Smooth muscle cell (in vitro differentiated cells): Measurements from ENCODE around the gene FUS. TPM values are rescaled to one million over a fixed set of nuclear protein-coding genes. Genes with fewer than 3 reads are reported as not detected.

Experiments used
- DNase-seq: peaks from one replicate; lab custom pipeline; 2025; ENCODE audit not compliant: unreplicated experiment; lab: John Stamatoyannopoulos, UW
- H2AFZ ChIP-seq: fragments of 200-600 bp; sonication (generic); 2 replicates; pipeline ENCODE4 v1.6.0; 2016; ENCODE audit warnings: antibody characterized with exemption, low read depth, mild to moderate bottlenecking
- H3F3A ChIP-seq: fragments of 200-600 bp; sonication (generic); 2 replicates; pipeline ENCODE4 v1.6.0; 2017; ENCODE audit warnings: antibody characterized with exemption, low read depth
- H3K27ac ChIP-seq: fragments of 200-600 bp; sonication (generic); 2 replicates; pipeline ENCODE4 v1.5.1; 2016; ENCODE audit warnings: low read depth, mild to moderate bottlenecking
- H3K27me3 ChIP-seq: fragments of 200-600 bp; sonication (generic); 2 replicates; pipeline ENCODE4 v1.6.1; 2016; ENCODE audit warnings: low read depth, mild to moderate bottlenecking
- H3K36me3 ChIP-seq: fragments of 200-600 bp; sonication (generic); 2 replicates; pipeline ENCODE4 v1.5.1; 2016; ENCODE audit warnings: low read depth
- H3K4me1 ChIP-seq: fragments of 200-600 bp; sonication (generic); 2 replicates; pipeline ENCODE4 v1.5.1; 2016; ENCODE audit warnings: low read depth
- H3K4me2 ChIP-seq: fragments of 200-600 bp; sonication (generic); 2 replicates; pipeline ENCODE4 v1.6.0; 2016; ENCODE audit warnings: mild to moderate bottlenecking
- H3K4me3 ChIP-seq: fragments of 200-600 bp; sonication (generic); 2 replicates; pipeline ENCODE4 v1.5.1; 2016; ENCODE audit warnings: mild to moderate bottlenecking
- H3K79me2 ChIP-seq: fragments of 200-600 bp; sonication (generic); 2 replicates; pipeline ENCODE4 v1.6.0; 2016; ENCODE audit warnings: low read depth, mild to moderate bottlenecking
- H3K9ac ChIP-seq: fragments of 200-600 bp; sonication (generic); 2 replicates; pipeline ENCODE4 v1.6.0; 2016; ENCODE audit warnings: low read depth
- H3K9me3 ChIP-seq: fragments of 200-600 bp; sonication (generic); replicated peaks from 2 replicates; pipeline ENCODE4 v1.5.1; 2016; ENCODE audit warnings: low read depth
- H4K20me1 ChIP-seq: fragments of 200-600 bp; sonication (generic); 2 replicates; pipeline ENCODE4 v1.6.0; 2016; ENCODE audit warnings: low read depth
- CTCF ChIP-seq: fragments of 200-600 bp; sonication (generic); IDR thresholded peaks from 2 replicates; pipeline ENCODE4 v1.5.1; 2017; ENCODE audit warnings: borderline replicate concordance, mild to moderate bottlenecking, antibody characterized with exemption; ENCODE audit not compliant: insufficient read depth, poor library complexity, severe bottlenecking
- WGBS: methylation state at CpG from one replicate; pipeline ENCODE4 v1.1.7; 2016; ENCODE audit warnings: low lambda C conversion rate; 5-methylcytosine and 5-hydroxymethylcytosine counted together
- polyA plus RNA-seq: library from polyadenylated mRNA; unstranded; fragments of >200 nt; fragmentation: Nextera tagmentation; extraction: Ambion mirVana; gene quantifications from 2 replicates; pipeline ENCODE4 v1.2.1, GENCODE V29; 2016
- total RNA-seq: library from RNA; depleted of rRNA; stranded (reverse); fragments of >200 nt; gene quantifications from 2 replicates; pipeline ENCODE4 v1.2.3, GENCODE V29; 2014

The FUS gene
- total and polyA plus RNA-seq, 2 experiments from 2014 or later: 58.6 to 225 TPM

- Histone ChIP-seq H2AFZ (no peak overlapping the region), H3K4me1 (no peaks in the 10 kb centered on the region), H4K20me1 (no peaks in the 10 kb centered on the region), H3K27ac (no peak overlapping the region), H3K27me3 (peaks cover 10% of the 10 kb centered on the region), H3K79me2 (no peaks in the 10 kb centered on the region), H3F3A (no peaks in the 10 kb centered on the region), H3K36me3 (no peaks in the 10 kb centered on the region), H3K9me3 (no peaks in the 10 kb centered on the region), H3K4me2 (no peak overlapping the region), H3K9ac (no peak overlapping the region), H3K4me3 (no peak overlapping the region)
- no peak for TF ChIP-seq CTCF
- WGBS: 88% methylated on average over 3 of the region's 3 CpGs
- no peak for DNase-seq
Observed at GRCh38 chr16:31225193-31225592, 45.3 kb downstream of the FUS start.

GRCh38 chr16:31228206-31228605 lies 48.3 kb downstream of the FUS start:
- Histone ChIP-seq H3K9me3 (no peaks in the 10 kb centered on the region), H2AFZ (no peak overlapping the region), H3K4me1 (no peaks in the 10 kb centered on the region), H3K4me2 (no peak overlapping the region), H3K27ac (no peak overlapping the region), H3F3A (no peaks in the 10 kb centered on the region), H3K27me3 (no peaks in the 10 kb centered on the region), H3K36me3 (no peaks in the 10 kb centered on the region), H3K4me3 (no peak overlapping the region), H3K79me2 (no peaks in the 10 kb centered on the region), H4K20me1 (no peaks in the 10 kb centered on the region), H3K9ac (no peak overlapping the region)
- TF ChIP-seq CTCF: no peak
- DNase-seq: no peak
- 99% methylated on average over 4 of the region's 4 CpGs for WGBS

- Histone ChIP-seq H3K4me2 (no peak overlapping the region), H3K79me2 (no peaks in the 10 kb centered on the region)
- TF ChIP-seq CTCF: no peak
Observed at GRCh38 chr16:31229501-31229900, 49.6 kb downstream of the FUS start.

GRCh38 chr16:31238041-31238440 lies 58.1 kb downstream of the FUS start:
- H3K27ac ChIP-seq: no peak overlapping the region
- DNase-seq: no peak
- H3K4me1 ChIP-seq: no peaks in the 10 kb centered on the region
- no peak overlapping the region for H3K4me3 ChIP-seq
- WGBS: 92% methylated on average over 4 of the region's 4 CpGs
- TF ChIP-seq CTCF: no peak
- H4K20me1 ChIP-seq: no peaks in the 10 kb centered on the region
- no peaks in the 10 kb centered on the region for H3K79me2 ChIP-seq
- peaks cover 3% of the 10 kb centered on the region for H3K9me3 ChIP-seq
- H3K36me3 ChIP-seq: no peaks in the 10 kb centered on the region
- no peaks in the 10 kb centered on the region for H3K27me3 ChIP-seq
- no peak overlapping the region for H3K9ac ChIP-seq
- H3F3A ChIP-seq: no peaks in the 10 kb centered on the region
- H2AFZ ChIP-seq: no peak overlapping the region
- no peak overlapping the region for H3K4me2 ChIP-seq

More at GRCh38 chr16:31229501-31229900, 49.6 kb downstream of the FUS start:
- Histone ChIP-seq H3F3A (no peaks in the 10 kb centered on the region), H4K20me1 (no peaks in the 10 kb centered on the region), H3K4me1 (no peaks in the 10 kb centered on the region), H3K27ac (no peak overlapping the region), H3K4me3 (no peak overlapping the region), H3K9me3 (no peaks in the 10 kb centered on the region), H3K27me3 (no peaks in the 10 kb centered on the region), H3K36me3 (no peaks in the 10 kb centered on the region), H2AFZ (no peak overlapping the region), H3K9ac (no peak overlapping the region)
- DNase-seq: no peak
- 92% methylated on average over 10 of the region's 10 CpGs for WGBS
